ENCODE measurements around the gene PGGHG. TPM values are rescaled to one million over a fixed set of nuclear protein-coding genes. Genes with fewer than 3 reads are reported as not detected.
"Not testable (repeated sequence)": the region's sequence is repeated elsewhere in the genome, so short reads cannot be mapped to it uniquely, and the experiment has no call there.

The PGGHG gene
- total and polyA plus RNA-seq, 12 donors = 3.3 to 45.3 (median 7.4) TPM

DNA sequence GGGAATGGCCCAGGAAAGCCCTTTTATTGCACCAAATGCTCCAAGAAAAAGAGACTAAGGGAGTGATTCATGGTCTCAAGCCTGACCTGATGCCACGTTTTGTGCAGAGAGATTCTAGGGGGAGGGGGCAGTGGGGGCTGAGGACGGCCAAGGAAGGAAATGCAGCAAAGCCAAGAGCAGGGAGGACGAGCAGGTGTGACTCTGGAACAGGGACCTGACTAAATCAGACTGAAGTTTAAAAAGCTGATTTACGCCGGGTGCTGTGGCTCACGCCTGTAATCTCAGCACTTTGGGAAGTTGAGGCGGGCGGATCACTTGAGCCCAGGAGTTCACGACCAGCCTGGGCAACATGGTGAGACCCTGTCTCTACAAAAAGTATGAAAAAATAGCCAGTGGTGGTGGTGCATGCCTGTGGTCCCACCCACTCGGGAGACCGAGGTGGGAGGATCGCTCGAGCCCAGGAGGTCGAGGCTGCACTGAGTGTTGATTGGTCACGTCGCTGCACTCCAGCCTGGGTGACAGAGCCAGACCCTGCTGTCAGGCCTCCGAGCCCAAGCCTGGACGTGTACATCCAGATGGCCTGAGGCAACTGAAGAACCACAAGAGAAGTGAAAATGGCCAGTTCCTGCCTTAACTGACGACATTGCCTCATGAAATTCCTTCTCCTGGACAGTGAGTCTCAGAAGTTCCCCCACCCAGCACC, 42.6 kb downstream of the PGGHG start:
- WGBS, 2 donors = 83 to 88% methylated on average over 19 of the region's 19 CpGs
- TF ChIP-seq, protein P1, sequence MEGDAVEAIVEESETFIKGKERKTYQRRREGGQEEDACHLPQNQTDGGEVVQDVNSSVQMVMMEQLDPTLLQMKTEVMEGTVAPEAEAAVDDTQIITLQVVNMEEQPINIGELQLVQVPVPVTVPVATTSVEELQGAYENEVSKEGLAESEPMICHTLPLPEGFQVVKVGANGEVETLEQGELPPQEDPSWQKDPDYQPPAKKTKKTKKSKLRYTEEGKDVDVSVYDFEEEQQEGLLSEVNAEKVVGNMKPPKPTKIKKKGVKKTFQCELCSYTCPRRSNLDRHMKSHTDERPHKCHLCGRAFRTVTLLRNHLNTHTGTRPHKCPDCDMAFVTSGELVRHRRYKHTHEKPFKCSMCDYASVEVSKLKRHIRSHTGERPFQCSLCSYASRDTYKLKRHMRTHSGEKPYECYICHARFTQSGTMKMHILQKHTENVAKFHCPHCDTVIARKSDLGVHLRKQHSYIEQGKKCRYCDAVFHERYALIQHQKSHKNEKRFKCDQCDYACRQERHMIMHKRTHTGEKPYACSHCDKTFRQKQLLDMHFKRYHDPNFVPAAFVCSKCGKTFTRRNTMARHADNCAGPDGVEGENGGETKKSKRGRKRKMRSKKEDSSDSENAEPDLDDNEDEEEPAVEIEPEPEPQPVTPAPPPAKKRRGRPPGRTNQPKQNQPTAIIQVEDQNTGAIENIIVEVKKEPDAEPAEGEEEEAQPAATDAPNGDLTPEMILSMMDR (IDR thresholded peaks at IDR 0.05) = no peak

DNA sequence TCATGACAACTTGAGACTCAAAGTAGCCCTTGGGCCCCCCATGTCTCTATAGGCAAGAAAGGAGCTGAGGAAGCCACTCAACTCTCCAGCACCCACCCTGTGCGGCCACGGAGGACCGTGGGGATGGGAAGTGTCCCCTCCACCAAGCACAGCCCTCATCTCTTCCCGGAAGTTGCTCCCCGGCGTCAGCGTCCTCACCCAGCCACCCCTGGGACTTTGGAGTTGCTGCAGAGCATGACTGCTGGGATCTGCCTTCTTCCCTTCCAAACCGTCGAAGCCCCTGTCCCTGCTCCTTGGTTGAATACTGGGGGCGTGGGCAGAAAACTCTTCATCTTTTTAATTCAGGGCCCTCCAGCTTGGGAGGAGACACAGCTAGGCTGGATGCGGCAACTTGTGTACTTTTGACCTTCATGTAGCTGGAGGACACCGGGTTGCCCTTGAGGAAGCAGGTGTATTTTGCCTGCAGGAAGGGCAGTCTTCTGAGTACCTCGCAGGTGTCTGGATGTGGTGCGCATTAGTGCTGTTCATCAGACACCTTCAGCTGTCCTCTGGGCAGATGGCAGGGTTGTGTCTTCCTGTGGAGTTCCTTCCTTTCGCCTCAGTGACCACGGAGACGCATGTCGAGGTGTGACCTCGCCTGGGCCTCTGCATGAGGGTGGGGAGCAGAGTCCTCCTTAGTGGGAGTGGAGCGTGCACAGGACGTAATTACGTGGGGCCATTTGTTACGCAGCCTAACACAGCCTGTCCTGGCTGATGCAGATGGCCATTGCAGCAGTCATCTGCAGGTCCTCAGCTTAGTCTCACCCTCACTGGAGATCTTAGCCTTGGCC, 43.9 kb downstream of the PGGHG start:
- ATAC-seq = no peak
- DNase-seq = no peak
- Histone ChIP-seq H3K4me3 (no peak overlapping the region), H3K27ac (no peak overlapping the region), H3K27me3 (no peaks in the 10 kb centered on the region), H3K4me1 (peaks cover 11 to 59% (median 33%) of the 10 kb centered on the region in 9 donors), H3K36me3 (no peaks in the 10 kb centered on the region), H3K9me3 (no peaks in the 10 kb centered on the region)
- TF ChIP-seq, protein P1 (IDR thresholded peaks at IDR 0.05) = no peak
- WGBS, 2 donors = 87 to 92% methylated on average over 23 of the region's 23 CpGs
- intact Hi-C loops (cut with DNase I) = no loop called here

More for the DNA sequence above, 42.6 kb downstream of the PGGHG start:
- no peaks in the 10 kb centered on the region for H3K27me3 ChIP-seq
- H3K9me3 ChIP-seq = no peaks in the 10 kb centered on the region
- ATAC-seq (no peak), DNase-seq (no peak)
- intact Hi-C loops (cut with DNase I) = no loop called here
- no peak overlapping the region for H3K27ac ChIP-seq
- H3K4me1 ChIP-seq = peaks cover 11 to 66% (median 36%) of the 10 kb centered on the region in 9 donors
- H3K4me3 ChIP-seq = no peak overlapping the region
- no peaks in the 10 kb centered on the region for H3K36me3 ChIP-seq

DNA sequence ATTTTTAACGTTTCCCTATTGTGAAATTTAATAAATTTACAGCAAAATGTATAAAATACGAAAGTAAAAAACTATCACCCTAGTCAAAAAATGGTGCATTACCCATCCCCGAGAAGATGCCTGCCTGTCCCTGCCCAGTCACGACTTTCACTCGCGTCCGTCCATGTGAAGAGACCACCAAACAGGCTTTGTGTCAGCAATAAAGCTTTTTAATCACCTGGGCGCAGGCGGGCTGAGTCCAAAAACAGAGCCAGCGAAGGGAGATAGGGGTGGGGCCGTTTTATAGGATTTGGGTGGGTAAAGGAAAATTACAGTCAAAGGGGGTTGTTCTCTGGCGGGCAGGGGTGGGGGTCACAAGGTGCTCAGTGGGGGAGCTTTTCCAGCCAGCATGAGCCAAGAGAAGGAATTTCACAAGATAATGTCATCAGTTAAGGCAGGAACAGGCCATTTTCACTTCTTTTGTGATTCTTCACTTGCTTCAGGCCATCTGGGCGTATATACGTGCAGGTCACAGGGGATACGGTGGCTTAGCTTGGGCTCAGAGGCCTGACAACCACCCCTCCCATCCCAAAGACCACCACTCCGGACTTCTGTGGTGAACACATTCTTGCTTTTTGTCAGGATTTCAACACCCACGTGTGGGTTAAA, 44.8 kb downstream of the PGGHG start:
- ATAC-seq; H3K36me3 ChIP-seq; H3K4me3 ChIP-seq; H3K27me3 ChIP-seq; H3K9me3 ChIP-seq; intact Hi-C loops (cut with DNase I); DNase-seq: not testable (repeated sequence)
- Histone ChIP-seq H3K4me1 (peaks cover 7 to 55% (median 30%) of the 10 kb centered on the region in 9 donors), H3K27ac (peak overlapping the region in 9 of 10 donors; percentile 23 to 90 (median 84))
- 85 to 87% methylated on average over 17 of the region's 17 CpGs for WGBS, 2 donors

DNA sequence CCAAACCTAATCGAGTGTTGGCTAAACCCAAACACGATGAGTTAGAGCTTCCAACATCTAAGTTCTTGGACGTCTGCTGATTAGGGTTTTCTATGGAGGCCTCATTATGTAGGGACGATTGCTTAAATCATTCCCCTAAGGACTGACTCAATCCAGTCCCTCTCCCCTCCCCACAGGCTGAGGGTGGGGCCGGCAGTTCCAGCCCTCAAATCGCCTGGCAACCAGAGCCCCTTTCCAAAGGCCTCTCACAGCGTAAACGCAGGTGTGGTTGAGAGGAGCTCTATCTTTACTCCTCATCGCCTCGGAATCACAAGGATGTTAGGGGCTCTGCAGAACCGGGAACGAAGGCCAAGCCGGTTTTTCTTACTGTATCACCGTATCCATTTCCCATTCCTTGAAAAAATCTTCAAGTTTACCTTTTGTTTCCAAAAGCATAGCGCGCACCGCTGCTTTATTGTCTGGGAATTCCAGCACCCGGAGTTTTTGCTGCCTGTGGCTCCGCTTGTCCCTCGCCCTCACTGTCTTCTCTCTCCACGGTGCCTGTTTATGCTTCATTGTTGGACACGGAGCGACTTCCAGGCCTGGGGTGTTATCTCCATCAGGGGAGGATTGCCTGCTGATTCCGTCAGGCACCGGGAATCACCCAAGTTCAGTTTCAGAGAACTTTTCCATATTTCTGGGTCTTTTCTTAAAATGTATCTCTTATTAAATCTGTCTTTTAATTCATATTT, 45.5 kb downstream of the PGGHG start:
- intact Hi-C loops (cut with DNase I) = no loop called here
- ATAC-seq (peak in 6 of 8 donors; percentile 12 to 85 (median 28)), DNase-seq (no peak)
- Histone ChIP-seq H3K9me3 (no peaks in the 10 kb centered on the region), H3K4me3 (no peak overlapping the region), H3K4me1 (peaks cover 7 to 51% (median 30%) of the 10 kb centered on the region in 9 donors), H3K36me3 (no peaks in the 10 kb centered on the region), H3K27ac (peak overlapping the region in 9 of 10 donors; percentile 55 to 90 (median 84)), H3K27me3 (no peaks in the 10 kb centered on the region)
- WGBS, 2 donors = 34 to 48% methylated on average over 25 of the region's 25 CpGs
- TF ChIP-seq, protein P1 (IDR thresholded peaks at IDR 0.05) = no peak
